HL-60 (cell line): ENCODE data around the gene SGIP1.

ENCODE experiments used
- DNase-seq, 2 experiments: peaks; one replicate each; pipeline ENCODE4 v3.0.0-alpha.2; 2010 to 2020; ENCODE audit warnings: low read depth in 1 of 2, low spot score in 1 of 2
- H3K27ac ChIP-seq: fragments of 250-450 bp; sonication (Bioruptor Pico); replicated peaks from 2 replicates; pipeline ENCODE4 v1.5.1; 2020; ENCODE audit warnings: mild to moderate bottlenecking, moderate library complexity
- H3K27me3 ChIP-seq: fragments of 250-450 bp; sonication (Bioruptor Pico); 2 replicates; pipeline ENCODE4 v1.5.1; 2021; ENCODE audit warnings: mild to moderate bottlenecking, moderate library complexity; ENCODE audit not compliant: insufficient read depth, poor library complexity, severe bottlenecking
- H3K4me3 ChIP-seq: replicated peaks from 2 replicates; pipeline ENCODE4 v1.5.1; 2011; ENCODE audit warnings: mild to moderate bottlenecking, control low read depth, low read length; ENCODE audit not compliant: insufficient read depth
- GABPA ChIP-seq: IDR thresholded peaks from 2 replicates; pipeline ENCODE4 v1.6.1; 2012; ENCODE audit warnings: low read depth
- POLR2AphosphoS5 ChIP-seq: IDR thresholded peaks from 2 replicates; pipeline ENCODE4 v1.6.1; 2012; ENCODE audit warnings: low read depth
- REST ChIP-seq: IDR thresholded peaks from 2 replicates; pipeline ENCODE4 v1.6.1; 2012; ENCODE audit warnings: low read depth; ENCODE audit not compliant: insufficient replicate concordance
- SPI1 ChIP-seq: IDR thresholded peaks from 2 replicates; pipeline ENCODE4 v1.6.1; 2012; ENCODE audit warnings: low read depth, mild to moderate bottlenecking, borderline replicate concordance
- TF ChIP-seq, protein P1 (sequence below): IDR thresholded peaks from one replicate; pipeline ENCODE4 v1.5.1; 2011; ENCODE audit warnings: low read length, control low read depth, inconsistent platforms; ENCODE audit not compliant: insufficient read depth

The SGIP1 gene

DNA sequence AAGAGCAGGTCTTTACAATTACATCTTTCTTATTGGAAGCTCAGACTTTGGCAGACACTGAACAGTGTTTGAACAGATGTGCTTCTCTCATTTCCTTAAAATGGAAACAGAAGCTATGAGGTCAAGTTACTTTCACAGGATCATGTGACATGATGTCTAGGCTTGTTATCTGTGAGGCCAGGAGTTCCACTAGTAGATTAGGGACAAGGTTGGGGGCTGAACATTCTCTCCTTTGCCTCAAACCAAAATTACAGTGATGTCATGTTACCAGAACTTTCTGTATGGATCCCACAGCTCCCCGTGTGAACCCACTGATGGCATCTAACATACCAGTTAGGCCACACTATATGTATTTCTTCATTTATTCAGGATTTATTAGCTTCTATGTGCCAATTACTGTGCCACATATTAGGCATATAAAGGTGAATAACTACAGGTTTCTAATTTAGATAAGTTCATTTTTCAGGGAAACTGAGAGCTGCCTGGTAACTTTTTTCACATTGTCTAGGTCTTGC lies 224.3 kb downstream of the SGIP1 start:
- no peak for TF ChIP-seq SPI1
- TF ChIP-seq, protein P1, sequence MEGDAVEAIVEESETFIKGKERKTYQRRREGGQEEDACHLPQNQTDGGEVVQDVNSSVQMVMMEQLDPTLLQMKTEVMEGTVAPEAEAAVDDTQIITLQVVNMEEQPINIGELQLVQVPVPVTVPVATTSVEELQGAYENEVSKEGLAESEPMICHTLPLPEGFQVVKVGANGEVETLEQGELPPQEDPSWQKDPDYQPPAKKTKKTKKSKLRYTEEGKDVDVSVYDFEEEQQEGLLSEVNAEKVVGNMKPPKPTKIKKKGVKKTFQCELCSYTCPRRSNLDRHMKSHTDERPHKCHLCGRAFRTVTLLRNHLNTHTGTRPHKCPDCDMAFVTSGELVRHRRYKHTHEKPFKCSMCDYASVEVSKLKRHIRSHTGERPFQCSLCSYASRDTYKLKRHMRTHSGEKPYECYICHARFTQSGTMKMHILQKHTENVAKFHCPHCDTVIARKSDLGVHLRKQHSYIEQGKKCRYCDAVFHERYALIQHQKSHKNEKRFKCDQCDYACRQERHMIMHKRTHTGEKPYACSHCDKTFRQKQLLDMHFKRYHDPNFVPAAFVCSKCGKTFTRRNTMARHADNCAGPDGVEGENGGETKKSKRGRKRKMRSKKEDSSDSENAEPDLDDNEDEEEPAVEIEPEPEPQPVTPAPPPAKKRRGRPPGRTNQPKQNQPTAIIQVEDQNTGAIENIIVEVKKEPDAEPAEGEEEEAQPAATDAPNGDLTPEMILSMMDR, result no peak
- no peak for DNase-seq
- Histone ChIP-seq H3K27ac (no peak overlapping the region), H3K27me3 (peaks cover 13% of the 10 kb centered on the region), H3K4me3 (no peak overlapping the region)

GRCh38 chr1:66760506-66760905 lies 226.6 kb downstream of the SGIP1 start:
- TF ChIP-seq REST (no peak), POLR2AphosphoS5 (no peak), SPI1 (no peak), GABPA (no peak)
- TF ChIP-seq, protein P1, result no peak
- no peak overlapping the region for H3K27ac ChIP-seq
- H3K4me3 ChIP-seq, result no peak overlapping the region
- no peak for DNase-seq
- H3K27me3 ChIP-seq, result peaks cover 5% of the 10 kb centered on the region

- no peak overlapping the region for H3K4me3 ChIP-seq
- H3K27me3 ChIP-seq, result peaks cover 5% of the 10 kb centered on the region
- TF ChIP-seq, protein P1, result no peak
- TF ChIP-seq SPI1 (no peak), POLR2AphosphoS5 (no peak), GABPA (no peak), REST (no peak)
- no peak overlapping the region for H3K27ac ChIP-seq
- peak; percentile 11 to 24 for DNase-seq
These were observed 227.3 kb downstream of the SGIP1 start for GRCh38 chr1:66761221-66761620.

GRCh38 chr1:66764994-66765578 lies 231.1 kb downstream of the SGIP1 start:
- Histone ChIP-seq H3K27ac (no peak overlapping the region), H3K27me3 (peaks cover 2% of the 10 kb centered on the region), H3K4me3 (no peak overlapping the region)
- TF ChIP-seq, protein P1, result peak; percentile 21
- no peak for TF ChIP-seq POLR2AphosphoS5
- peak in 1 of 2 experiments; percentile 21 for DNase-seq
